Stimulated activated CD4-positive, alpha-beta T cell treated with anti-CD3 and anti-CD28 coated beads, Interleukin-4, amount 100 ng/mL, for 24 hours (primary cell): ENCODE measurements around the gene LEO1.
A peak's percentile ranks its signal among the peaks of the same experiment; 100 is the strongest.

ENCODE experiments used
- DNase-seq: peaks from one replicate; pipeline ENCODE4 v3.0.0-alpha.2; 2020

LEO1 gene

DNA sequence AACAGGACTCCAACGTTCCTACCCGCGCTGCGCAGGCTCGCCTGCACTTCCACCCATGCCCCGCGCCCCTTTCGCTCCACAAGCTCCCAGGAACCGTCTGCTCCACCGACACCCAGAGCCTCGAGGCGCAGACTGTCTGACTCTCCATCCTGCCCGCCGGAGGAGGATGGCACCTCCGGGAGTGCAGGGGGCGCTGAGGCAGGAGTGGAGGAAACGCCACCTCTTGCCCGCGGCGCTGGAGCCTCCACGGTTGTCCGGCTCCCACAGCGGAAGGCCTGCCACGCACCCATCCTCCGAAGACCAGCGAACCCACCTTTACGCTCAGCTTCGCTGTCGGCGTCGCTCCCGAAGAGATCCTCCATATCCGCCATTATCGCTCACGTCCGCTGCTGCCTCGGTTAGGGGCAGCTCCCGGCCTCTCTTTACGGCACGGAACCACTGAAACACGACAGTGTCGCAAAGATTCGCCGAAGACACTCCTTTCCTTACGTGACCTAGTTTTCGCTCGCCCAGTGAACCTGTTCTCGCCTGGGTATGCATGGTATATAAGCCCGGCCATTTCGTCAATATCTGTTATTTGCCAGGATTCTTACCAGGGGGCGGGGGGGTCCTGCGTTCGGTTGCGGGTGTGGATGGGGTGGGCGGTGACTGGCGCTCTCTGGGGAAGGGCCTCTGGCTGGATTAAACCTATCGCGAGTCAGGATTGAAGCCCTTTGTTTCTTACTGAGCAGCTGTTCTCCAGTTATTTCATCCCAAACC lies at the start of gene LEO1:
TSS of gene LEO1 (minus strand) at position 404 of the 759 bp plus-strand sequence. CDS start at position 371, 33 bp downstream.
- DNase-seq, result peak; percentile 92

DNA sequence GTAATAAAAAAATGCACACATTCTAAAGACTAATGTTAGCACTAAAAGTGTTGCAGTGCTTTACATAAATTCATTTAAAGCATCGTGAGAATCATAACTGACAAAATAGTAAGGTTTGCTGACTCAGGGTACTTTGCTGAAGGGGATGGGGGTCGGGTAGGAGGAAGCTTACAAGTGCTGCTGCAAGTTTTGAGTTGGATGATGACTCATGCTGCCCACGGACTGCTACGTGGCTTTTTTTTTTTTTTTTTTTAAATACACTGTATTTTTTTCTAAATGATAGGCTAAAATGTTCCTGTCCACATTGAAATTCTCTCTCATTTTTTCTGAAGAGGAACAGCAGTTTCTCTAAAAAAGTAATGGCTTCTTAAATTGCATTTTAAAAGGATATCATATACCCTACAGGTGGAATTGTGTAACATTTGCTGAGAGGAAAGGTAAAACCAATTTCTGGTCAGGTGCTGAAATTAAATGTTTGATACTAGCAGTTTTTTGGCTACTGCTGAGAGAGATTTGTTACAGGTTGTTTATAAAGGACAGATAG lies 49.6 kb upstream of the LEO1 start:
- DNase-seq, result peak; percentile 83

DNA sequence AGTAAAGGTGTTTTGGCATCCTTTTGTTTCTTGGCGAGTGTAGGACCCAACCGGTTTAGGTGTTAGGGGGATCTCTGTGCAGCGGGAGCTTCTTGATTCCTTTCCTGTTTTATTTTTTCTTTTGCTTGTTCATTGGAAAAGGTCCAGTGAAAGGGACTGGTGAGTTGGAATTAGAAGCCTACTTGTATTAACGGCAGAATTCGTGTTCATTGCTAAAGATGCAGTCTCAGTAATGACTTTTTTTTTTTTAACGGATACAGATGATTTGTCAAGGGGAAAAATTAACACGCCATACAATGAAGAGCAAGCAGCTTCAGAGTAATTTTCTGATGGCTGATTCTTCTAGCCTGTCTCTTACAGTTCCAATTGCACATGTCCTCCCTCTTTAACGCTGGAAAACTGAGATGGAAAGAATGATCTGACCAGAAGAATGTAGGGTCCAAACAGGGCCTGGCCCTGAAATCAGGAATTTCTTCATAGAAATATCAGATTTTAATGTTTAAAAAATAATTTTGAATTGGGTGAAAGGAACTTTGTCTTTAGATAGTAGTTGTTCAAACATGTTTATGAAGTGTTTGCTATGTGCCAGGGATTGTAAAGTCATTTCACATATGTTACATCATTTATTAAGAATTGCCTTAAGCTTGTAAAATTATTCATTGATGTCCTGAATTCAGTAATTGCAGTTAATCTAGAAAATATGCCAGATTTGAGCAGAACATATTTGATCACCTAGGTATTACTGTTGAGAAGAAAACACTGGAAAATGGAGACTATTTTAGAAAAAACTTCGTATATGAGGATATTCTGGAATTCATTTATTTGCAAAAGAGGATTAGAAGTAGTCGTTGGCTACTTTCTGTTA lies 48.9 kb upstream of the LEO1 start:
- DNase-seq, result no peak

GRCh38 chr15:52019394-52020220 lies 48.0 kb upstream of the LEO1 start:
- DNase-seq, result peak; percentile 72

DNA sequence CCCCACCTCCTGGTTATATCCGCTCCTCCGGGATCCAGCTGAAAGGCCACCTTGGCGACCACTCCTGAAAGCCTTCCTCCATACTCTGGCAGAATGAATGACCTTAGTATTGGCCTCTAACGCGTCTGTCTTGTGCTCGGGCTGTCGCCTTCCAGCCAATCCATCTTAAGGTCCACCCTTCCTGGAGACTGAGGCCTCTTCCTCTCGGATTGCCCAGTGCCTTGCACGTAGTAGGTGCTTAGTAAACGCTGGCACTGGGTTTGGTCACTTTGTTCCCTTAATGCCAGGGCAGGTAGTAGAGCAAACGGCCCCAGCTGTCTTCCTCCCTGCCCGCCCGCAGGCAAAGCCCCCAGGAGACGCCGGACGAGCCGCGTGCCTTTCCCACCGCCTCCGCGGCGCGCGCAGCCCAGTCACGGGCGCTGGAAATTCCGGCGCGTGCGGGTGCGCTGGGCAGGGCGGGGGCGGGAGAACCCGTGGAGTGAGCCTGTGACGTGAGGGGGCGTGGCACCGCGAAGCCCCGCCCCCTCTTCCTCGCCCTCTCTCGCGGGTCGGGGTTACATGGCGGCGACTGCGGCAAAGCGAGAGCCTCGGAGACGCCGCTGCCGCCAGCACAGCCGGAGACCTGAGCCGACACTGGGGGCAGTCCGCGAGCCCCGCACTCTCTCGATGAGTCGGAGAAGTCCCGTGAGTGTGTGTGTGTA lies 47.3 kb upstream of the LEO1 start, which contains the start of gene MAPK6:
TSS of gene MAPK6 (plus strand) at position 527 of the 701 bp plus-strand sequence. CDS start 27,242 bp downstream, outside the sequence.
- peak; percentile 94 for DNase-seq

- no peak for DNase-seq
Observed at GRCh38 chr15:52018244-52018643, 46.7 kb upstream of the LEO1 start.

- no peak for DNase-seq
Observed at GRCh38 chr15:52016316-52016715, 44.7 kb upstream of the LEO1 start.

- DNase-seq, result no peak
Observed at GRCh38 chr15:52014616-52015015, 43.0 kb upstream of the LEO1 start.

DNA sequence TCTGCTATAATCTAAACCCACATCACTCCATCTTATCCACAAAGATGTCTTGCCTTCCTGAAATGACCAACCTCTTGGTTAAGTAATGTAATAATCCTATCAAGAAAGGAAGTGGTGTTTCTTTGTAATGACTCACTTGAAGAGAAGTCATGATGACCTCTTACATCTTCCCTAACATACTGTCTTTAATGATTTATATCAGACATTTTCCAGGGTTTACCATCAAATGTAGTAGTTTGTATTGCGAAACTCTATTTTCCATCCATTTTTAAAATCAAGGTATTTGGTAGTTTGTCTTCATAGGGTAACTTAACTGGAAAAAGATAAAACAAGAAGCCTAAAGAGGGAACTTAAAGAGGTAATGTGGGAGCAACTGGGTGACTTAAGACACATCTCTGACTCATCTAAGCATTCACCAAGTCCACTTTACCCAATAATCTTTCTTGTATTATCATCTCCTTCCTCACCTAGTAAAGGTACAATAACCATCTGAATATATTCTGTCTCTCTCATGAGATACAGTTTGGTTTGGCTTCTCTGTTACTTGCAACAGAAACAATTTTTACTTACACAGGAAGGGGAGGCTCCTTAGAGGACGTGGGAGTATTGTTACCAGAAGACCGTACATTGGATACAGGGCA lies 41.7 kb upstream of the LEO1 start:
- DNase-seq, result no peak

DNA sequence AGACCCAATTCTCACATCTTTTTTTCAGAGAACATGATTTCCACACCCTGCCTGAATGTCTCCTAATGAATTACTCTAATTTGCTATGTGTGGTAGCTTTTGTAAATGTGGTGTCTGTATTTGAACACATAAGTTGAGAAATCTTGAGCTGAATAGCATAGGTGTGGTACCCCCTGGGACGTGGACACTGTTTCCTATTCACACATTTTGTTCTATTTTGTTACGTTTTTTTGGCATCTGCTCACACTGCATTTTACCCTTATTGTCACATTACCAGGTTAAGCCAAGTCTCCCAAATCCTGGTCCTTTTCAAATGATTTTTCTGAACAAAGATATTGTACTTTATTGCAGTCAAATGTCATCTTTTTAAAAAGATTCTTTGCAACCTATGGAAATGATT lies 40.6 kb upstream of the LEO1 start:
- no peak for DNase-seq

GRCh38 chr15:52011711-52012144 lies 40.1 kb upstream of the LEO1 start:
- DNase-seq, result no peak

DNA sequence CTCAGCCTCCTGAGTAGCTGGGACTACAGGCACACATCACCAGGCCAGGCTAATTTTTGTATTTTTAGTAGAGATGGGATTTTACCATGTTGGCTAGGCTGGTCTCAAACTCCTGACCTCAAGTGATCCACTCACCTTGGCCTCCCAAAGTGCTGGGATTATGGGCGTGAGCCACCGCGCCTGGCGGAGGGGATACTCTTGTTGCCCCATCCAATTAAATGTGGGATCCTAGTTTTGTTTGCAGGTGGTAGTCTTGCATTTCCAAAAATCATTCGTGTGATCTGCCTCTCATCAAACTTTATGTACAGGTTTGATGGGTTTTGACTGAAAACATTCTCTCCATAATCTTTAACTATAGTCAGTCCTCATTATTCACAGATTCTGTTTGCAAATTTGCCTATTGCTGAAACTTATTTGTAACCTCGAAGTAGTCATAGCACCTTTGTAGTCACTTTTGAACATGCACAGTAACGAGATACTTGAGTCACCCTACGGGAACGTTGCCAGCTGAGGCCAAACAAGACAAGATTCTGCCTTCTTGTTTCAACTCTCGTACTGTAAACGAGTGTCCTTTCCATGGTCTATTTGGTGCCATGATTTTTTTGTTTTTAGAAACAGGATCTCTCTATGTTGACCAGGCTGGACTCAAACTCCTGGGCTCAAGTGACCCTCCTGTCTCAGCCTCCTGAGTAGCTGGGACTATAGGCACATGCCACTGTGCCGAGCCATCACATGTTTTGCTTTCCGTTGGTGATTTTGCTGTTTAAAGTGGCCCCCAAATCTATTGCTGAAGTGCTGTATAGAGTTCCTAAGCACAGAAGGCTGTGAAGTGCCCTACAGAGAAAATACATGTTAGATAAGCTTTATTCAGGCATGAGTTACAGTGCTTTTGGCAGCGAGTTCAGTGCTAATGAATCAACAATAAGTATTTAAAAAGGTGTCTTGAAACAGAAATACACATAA lies 39.3 kb upstream of the LEO1 start:
- peak; percentile 69 for DNase-seq

- no peak for DNase-seq
Observed at GRCh38 chr15:52008698-52009434, 37.3 kb upstream of the LEO1 start.

- DNase-seq, result no peak
Observed at GRCh38 chr15:52008359-52008697, 36.8 kb upstream of the LEO1 start.

GRCh38 chr15:52006702-52007340 lies 35.2 kb upstream of the LEO1 start:
- DNase-seq, result no peak

DNA sequence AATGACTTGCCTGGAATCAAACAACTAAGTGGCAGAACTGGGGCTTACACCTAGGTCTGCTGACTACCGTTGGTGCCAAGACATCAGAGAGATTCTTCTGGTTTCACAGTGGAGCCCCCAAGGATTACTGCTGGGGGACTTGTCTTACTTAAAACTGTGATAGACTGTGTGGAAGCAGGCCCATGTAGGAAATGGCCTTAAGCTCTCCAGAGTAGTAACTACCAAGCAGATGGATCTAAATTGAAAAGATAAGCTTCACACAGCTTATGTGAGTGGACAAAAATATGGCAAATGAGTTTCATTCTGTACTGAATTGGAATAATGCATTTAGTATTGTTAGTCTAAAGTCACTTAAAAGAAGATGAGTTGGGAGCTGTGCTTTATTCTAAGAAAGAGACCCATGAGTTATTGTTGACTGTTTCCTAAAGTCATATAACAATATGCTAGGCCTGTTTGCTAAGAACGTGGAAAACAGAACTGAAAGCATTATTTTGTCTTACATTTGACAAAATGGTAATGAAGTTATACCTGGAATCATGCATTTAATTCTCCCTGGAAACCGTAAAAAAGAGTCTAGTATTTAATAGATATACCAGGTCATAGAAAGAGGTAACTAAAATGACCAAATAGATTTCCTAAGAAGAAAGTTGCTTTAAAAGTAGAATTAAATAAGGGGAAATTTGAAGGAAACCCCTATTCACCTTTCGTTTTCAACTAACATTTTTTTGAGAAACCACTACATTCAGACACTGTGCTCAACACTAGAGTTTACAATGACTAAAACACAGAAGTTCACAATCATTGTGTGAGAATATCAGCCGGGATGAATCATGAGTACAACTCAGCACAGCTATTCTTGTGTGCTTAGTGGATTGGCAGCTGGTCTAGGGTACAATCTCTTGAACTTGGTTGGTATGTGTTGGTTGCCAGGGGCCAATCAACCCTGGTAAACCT lies 34.4 kb upstream of the LEO1 start:
- DNase-seq, result peak; percentile 45

GRCh38 chr15:52004806-52005205 lies 33.2 kb upstream of the LEO1 start:
- DNase-seq, result no peak

GRCh38 chr15:52003710-52004109 lies 32.1 kb upstream of the LEO1 start:
- DNase-seq, result no peak
